Activated T-cell treated with anti-CD3 and anti-CD28 coated beads for 1 hour (primary cell): ENCODE data around the gene TIMP3.

Source experiments
- DNase-seq: peaks from one replicate; pipeline ENCODE4 v3.0.0-alpha.2; 2020; ENCODE audit warnings: low read depth

Gene TIMP3

DNA sequence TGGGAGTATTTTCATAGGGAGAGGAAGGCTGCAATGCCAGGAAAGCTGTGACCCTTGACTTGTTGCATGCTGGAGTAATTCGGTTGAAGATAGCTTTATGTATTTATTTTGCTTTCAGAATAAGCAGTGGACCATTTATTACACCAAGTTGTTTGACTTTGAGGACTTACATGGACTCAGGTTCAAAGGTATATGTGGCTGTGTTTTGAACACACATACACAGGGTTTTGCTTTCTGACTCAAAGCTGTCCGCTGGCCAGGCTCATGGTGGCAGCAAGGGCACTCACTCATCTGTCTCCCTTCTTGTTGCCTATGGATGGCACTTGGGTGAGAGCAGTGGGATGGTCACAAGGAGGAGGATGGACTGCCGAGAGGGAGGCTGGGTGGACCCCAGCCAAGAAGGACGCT, 6.5 kb downstream of the TIMP3 start:
- no peak for DNase-seq

DNA sequence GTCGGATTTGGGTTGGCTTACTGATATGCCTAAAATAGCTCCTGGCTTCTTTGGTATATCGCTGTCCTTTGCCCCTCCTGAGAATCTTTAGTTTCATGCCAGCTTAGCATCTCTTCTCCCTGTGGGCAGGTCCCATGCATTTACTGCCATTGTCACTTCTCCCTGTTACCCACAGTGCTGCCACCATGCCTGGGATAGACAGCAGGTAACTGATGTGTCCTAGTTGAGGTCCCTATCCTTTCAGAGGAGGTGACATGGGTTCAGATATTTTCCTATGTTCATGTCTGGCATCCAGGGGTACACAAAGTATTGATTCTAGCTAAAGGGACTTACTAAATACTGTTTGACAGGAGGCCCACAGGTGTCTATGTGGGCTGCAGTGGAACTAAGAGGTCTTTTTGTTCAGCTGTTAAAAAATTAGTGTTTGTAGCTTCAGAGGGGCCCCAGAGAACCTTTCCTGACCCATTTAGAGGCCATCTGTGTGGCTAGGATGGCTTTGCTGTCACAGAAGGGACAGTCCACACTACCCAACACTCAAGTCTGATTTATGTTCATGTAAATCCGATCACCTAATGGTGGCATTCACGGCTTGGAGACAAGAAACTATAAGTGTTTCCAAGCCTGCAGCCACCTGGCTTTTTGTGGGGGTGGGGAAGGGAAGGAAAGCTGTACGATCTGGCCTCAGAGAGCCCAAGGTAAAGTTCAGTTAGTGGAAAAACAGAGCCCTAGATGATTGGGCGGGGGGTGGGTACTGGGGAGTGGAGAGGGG, 8.5 kb downstream of the TIMP3 start:
- DNase-seq = no peak

DNA sequence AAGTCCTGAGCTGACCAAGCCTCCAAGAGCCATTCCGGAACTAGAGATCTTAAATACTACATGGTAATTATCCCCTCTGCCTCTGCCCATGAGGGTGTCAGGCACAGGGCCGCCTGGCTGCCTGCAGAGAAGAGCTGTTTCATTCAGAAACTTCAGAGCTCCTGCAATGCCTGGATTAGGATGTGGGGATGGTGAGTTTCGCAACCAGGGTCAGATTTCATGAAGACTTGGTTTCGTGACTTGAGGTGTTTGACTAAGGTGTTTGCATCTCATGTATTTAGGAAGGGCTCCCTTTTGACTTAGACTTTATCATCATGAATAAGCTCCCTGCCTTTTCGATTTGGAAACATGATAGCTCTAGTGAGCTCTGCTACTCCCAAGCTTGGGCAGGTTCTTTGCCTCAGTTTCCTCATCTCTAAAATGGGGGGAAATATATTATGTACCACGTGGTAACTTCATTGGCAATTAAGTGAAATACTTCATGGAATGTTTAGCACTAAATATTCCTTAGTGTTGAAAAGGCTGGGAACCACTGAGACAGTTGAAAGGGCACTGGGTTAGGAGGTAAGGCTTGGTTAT, 9.1 kb downstream of the TIMP3 start:
- no peak for DNase-seq

GRCh38 chr22:32811788-32812545, 10.5 kb downstream of the TIMP3 start:
- DNase-seq = no peak

GRCh38 chr22:32814285-32814860, 12.9 kb downstream of the TIMP3 start:
- no peak for DNase-seq

DNA sequence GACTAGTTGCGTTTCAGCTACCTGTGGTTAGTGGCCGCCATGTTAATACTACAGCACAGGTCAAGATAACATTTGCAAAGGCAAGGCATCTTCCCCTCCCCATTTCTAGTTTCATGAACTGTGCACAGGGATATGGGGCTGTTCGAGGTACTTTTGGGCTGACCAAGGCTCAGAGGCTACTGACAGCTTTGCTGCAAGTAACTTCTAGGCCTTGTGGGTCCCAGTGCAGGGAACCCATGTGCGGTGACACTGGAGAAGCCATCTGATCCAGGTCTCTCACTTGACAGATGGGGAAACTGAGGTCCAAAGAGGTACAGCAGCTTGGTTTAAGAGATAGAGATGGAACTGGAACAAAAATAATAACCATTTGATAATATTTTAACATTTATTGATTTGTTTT, 13.6 kb downstream of the TIMP3 start:
- no peak for DNase-seq

GRCh38 chr22:32815943-32816342, 14.4 kb downstream of the TIMP3 start:
- DNase-seq = no peak

GRCh38 chr22:32817137-32817730, 15.7 kb downstream of the TIMP3 start:
- no peak for DNase-seq

DNA sequence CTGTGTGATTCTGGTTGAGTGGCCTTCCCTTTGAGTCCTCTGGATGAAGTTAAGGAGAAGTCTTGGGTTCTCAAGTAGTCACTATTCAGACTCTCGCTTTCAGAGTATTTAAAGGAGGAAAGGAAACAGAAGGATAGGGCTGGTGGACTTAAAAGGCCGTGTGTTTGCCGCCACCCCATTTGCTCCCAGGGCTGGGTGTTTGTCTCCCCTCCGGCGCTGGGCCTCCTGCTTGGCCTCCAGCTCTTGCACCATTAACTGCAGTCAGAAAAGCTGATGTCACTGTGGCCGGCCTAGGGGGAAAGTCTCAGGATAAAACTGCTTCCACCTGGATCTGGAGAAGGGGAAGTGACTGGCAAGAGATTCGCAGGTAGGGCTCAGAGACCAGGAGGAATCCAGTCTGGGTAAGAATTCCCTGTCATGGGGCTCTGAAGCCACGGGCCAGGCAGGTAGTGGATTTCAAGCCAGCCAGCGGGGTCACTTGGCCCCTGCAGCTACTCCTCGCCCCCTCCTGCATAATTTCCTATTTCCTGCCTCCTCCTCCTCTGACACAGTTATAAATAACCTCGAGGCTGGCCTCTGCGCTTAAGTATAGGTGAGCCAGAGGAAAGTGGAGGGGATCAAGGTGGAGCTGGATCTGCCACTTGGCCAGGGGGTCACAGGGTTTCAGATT, 17.1 kb downstream of the TIMP3 start:
- DNase-seq = no peak

GRCh38 chr22:32819120-32819519, 17.6 kb downstream of the TIMP3 start:
- no peak for DNase-seq

DNA sequence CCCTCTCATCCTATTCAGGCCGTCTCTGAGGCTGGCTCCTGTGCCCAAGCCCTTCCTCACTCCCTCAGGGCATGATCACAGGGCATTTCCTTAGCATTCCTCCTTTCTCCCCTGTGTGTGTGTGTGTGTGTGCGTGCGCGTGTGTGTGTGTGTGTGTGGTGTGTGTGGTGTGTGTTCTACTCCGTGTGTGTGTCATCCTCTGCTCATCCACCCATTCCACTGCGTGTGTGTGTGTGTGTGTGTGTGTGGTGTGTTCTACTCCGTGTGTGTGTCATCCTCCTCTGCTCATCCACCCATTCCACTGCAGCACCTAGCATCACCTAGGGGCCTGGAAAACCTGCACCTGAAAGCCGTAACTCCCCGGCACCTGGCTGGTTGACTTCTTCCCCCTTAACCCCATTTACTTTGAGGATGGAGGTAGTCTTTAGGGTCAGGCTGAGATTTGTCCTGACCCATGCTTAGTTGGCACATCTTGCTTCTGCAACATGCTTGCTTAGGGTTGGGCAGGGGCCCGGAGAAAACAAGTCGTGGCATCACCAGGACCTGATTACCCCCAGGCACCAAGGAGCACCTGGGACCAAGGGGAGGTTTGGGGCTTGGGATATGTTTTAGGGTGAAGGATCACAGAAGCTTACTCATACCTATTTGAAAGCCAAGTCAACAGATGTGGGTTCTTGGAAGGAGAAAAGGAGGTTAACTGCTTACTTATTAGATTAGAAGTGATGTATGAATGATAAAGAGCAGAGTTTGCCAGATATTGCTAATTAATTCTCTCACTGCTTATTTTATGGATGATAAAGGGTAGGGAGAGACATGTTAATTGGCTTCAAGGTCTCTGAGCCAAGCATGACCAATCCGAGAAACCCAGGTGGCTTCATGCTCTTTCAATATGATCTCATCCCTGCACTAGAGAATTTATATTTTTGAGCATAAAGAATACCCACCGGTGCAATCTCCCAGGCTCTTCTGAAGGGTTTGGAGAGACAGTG, 18.9 kb downstream of the TIMP3 start:
- no peak for DNase-seq

DNA sequence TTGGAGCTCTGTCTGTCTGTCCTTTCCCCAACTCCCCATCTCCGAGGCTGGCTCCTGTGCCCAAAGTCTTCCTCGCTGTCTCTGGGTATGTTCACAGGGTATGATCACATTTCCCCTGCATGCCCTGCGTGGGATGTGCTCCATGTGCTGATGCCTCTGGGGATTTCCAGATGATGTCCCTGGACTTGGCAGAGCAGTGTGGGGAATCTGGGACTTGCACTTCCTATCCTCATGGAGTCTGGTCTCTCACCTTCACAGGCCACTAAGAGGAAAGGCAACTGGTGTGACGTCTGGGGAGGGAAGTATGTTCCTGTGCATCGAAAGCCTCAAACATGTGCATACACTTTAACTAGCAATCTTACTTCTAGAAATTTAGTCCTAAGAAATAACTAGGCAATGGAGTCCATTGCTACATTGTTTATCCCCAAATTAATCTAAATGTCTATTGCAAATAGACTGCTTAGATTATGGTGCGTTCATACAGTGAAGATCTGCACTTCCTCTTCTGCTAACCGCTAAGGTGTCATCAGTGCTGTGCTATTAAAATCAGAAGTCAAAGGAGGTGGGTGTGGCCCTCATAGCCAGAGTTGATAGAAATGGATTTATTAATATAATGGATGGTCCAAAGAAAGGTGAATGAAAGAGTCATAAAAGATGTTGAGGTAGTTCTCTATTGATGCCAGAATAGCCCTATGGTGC, 20.8 kb downstream of the TIMP3 start:
- no peak for DNase-seq

- no peak for DNase-seq
Observed at GRCh38 chr22:32823024-32823730, 21.7 kb downstream of the TIMP3 start.

- no peak for DNase-seq
Observed at GRCh38 chr22:32824531-32825312, 23.2 kb downstream of the TIMP3 start.

DNA sequence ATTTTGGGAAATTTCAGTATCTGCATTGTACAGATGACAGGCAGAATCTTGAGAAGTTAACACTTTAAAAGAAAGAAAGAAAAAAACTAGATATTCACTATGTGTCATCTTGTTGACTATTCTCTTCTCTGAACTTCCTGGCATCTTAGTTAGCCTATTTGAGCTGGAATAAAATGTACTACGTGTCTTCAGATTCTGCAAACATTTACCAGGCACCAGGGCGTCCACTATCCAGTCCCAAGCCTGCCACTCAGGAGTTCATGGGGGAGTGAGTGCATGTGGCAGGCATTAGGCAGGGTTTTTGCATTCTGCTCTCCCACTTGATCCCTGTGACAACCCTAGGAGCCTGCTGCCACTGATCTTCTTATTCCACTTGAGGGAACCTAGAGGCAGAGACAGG, 25.0 kb downstream of the TIMP3 start:
- no peak for DNase-seq

DNA sequence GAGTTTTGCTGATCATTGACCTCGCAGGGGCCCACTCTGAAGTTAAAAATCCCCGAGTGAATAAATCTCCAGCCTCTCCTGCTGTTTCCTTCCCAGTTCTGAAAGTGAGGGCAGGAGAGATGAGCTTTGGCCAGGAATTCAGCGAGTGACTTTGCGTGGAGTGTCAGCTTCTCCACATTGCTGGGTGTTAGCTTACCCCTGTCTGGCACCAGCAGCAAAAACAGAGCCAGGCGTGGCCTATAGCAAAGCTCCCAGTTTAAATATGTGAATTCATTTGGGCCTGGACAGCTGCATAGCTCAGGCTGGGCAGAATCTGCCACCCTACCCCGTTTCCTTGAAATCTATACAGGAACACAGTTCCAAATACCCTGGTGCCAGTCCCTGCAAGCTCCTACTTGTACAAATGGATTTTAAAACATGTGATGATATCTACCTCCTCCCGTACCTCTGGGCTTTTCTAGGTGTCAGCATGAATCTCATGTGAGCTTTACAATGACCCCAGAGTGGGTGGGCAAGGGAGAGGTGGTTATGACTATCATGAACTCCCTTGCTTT, 25.6 kb downstream of the TIMP3 start:
- DNase-seq = no peak

DNA sequence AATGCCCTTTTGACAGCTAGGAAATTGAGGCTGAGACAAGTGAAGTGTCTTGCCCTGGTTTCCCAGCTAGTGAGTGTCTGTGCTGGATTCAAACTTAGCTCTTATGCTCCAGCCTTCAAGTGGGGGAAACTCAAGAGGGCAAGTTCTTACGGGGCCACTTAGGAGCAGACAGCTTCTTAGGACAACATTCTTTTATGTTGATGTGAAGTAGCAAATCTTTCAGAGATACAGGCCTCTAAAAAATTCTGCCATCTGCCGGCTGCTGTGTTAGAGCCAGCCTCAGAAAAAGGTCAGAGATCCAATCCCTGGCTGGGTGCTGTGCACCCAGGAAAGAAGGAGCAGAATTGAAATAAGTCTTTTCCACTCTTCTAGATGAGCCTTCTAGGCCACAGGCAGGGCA, 26.6 kb downstream of the TIMP3 start:
- DNase-seq = no peak

DNA sequence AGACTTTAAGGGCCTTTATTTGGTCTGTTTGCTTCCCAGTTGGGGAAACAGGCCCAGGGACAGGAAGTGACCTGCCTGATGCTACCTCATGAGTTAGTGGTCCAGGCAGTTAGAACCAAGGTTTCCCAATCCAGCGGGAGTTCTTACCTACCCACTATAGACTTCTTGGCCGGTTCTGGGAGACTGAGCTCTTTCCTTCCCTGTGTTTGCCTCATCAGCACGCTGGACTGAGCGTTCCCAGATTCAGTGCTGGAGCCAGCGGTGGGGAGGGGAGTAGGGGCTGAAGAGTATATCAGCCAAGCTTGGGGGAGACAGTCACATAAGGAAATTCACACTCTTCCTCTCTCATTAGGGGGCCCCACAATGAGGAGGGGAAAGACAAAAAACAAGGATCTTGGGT, 27.1 kb downstream of the TIMP3 start:
- no peak for DNase-seq
